ENCODE results near the gene JAK3. TPM values are rescaled to one million over a fixed set of nuclear protein-coding genes. Genes with fewer than 3 reads are reported as not detected.

The JAK3 gene
- total and polyA plus RNA-seq, 2 of the 13 experiments (the other 11 are each of a cell fraction or from before 2014, with no cell fraction given), result 3.4 to 18.6 TPM

DNA sequence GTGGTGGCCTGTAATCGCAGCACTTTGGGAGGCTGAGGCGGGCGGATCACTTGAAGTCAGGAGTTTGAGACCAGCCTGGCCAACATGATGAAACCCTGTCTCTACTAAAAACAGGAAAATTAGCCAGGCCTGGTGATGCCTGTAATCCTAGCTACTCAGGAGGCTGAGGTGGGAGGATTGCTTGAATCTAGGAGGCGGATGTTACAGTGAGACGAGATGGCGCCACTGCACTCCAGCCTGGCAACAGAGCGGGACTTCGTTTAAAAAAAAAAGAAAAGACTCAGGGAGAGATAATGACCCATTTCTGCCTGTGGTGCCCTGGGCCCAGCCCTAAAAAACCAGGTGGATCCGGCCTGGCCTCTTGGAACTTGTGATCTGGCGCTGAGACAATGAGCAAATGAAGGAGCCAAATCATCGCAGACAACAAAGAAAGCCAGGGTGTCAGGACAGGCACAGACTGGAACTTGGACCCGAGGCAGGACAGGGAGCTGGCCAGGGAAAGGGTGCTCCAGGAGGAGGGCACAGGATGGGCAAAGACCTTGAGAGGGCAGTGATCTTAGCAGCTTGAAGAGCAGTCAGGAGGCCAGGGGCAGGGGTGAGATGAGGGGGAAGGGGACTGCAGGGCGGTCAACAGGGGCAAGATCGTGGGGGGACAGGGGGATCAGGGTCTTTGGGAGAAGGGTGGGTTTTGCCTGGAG is 962 bp upstream of the JAK3 start (continued):
- TF ChIP-seq ZNF800 (CRISPR knock-in tag; IDR thresholded peaks at IDR 0.05) (no peak), CTCF (CRISPR knock-in tag; IDR thresholded peaks at IDR 0.05) (no peak), ESRRA (CRISPR knock-in tag; IDR thresholded peaks at IDR 0.05; ENCODE audit: low read depth) (no peak), ZNF121 (CRISPR knock-in tag; IDR thresholded peaks at IDR 0.05) (no peak), NFKBIZ (CRISPR knock-in tag; IDR thresholded peaks at IDR 0.05) (no peak), TCF12 (IDR thresholded peaks at IDR 0.05) (no peak), TCF12 (CRISPR knock-in tag; IDR thresholded peaks at IDR 0.05) (no peak), ZNF740 (CRISPR knock-in tag; IDR thresholded peaks at IDR 0.05) (no peak), MEIS2 (CRISPR knock-in tag; IDR thresholded peaks at IDR 0.05) (no peak), BHLHE40 (IDR thresholded peaks at IDR 0.05; ENCODE audit: low read length) (no peak), ZNF407 (CRISPR knock-in tag; IDR thresholded peaks at IDR 0.05; ENCODE audit: not compliant biosample characterization) (no peak)
- TF ChIP-seq, protein P1, sequence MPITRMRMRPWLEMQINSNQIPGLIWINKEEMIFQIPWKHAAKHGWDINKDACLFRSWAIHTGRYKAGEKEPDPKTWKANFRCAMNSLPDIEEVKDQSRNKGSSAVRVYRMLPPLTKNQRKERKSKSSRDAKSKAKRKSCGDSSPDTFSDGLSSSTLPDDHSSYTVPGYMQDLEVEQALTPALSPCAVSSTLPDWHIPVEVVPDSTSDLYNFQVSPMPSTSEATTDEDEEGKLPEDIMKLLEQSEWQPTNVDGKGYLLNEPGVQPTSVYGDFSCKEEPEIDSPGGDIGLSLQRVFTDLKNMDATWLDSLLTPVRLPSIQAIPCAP (CRISPR knock-in tag; IDR thresholded peaks at IDR 0.05; ENCODE audit: low read depth), result no peak
- TF ChIP-seq, protein P2, sequence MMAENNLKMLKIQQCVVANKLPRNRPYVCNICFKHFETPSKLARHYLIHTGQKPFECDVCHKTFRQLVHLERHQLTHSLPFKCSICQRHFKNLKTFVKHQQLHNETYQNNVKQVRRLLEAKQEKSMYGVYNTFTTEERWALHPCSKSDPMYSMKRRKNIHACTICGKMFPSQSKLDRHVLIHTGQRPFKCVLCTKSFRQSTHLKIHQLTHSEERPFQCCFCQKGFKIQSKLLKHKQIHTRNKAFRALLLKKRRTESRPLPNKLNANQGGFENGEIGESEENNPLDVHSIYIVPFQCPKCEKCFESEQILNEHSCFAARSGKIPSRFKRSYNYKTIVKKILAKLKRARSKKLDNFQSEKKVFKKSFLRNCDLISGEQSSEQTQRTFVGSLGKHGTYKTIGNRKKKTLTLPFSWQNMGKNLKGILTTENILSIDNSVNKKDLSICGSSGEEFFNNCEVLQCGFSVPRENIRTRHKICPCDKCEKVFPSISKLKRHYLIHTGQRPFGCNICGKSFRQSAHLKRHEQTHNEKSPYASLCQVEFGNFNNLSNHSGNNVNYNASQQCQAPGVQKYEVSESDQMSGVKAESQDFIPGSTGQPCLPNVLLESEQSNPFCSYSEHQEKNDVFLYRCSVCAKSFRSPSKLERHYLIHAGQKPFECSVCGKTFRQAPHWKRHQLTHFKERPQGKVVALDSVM (CRISPR knock-in tag; IDR thresholded peaks at IDR 0.05), result peak; percentile 46
